Prostate gland (tissue), 2 donors: ENCODE results near the gene ACE. TPM values are rescaled to one million over a fixed set of nuclear protein-coding genes. Genes with fewer than 3 reads are reported as not detected.

Source experiments
- DNase-seq: peaks from one replicate; pipeline ENCODE4 v3.0.0-alpha.2; 2019; ENCODE audit warnings: low spot score
- H3K27ac ChIP-seq, 2 donors: fragments of 200-600 bp; sonication (generic); 2 replicates each; pipeline ENCODE4 v1.5.1; 2017 to 2019
- H3K27me3 ChIP-seq: fragments of 200-600 bp; sonication (generic); replicated peaks from 2 replicates; pipeline ENCODE4 v1.5.1; 2019; ENCODE audit not compliant: insufficient read depth
- H3K36me3 ChIP-seq, 2 donors: fragments of 200-600 bp; sonication (generic); 1 replicate in 1 of 2; 2 replicates in 1 of 2; pipeline versions ENCODE4 v1.5.1 to v1.8.1; 2017 to 2019
- H3K4me1 ChIP-seq: fragments of 200-600 bp; sonication (generic); replicated peaks from 2 replicates; pipeline ENCODE4 v1.5.1; 2019
- H3K4me3 ChIP-seq, 2 donors: fragments of 200-600 bp; sonication (generic); 2 replicates each; pipeline ENCODE4 v1.5.1; 2017 to 2019
- H3K9me3 ChIP-seq: fragments of 200-600 bp; sonication (generic); 2 replicates; pipeline ENCODE4 v1.5.1; 2017
- POLR2A ChIP-seq: fragments of 450-650 bp; IDR thresholded peaks from one replicate; pipeline ENCODE4 v1.6.1; 2016; ENCODE audit warnings: antibody characterized with exemption, mild to moderate bottlenecking
- POLR2AphosphoS5 ChIP-seq: sonication (generic); formaldehyde crosslinking; IDR thresholded peaks from one replicate; pipeline ENCODE4 v1.6.1; 2017; ENCODE audit warnings: antibody characterized with exemption
- WGBS: methylation state at CpG from one replicate; pipeline ENCODE4 v1.1.5; 2018; 5-methylcytosine and 5-hydroxymethylcytosine counted together
- intact Hi-C: fragments of 100-400 bp; cut with DNase I; formaldehyde crosslinking; loops from one replicate; pipeline ENCODE4 v1.14.2; 2022
- total RNA-seq, 2 donors: library from RNA; depleted of rRNA; stranded (reverse); fragments of >200 nt; gene quantifications; one replicate each; pipeline ENCODE4 v1.1.0, GENCODE V29; 2016
- TF ChIP-seq, protein P1 (sequence below), 4 experiments: fragments of 200-600 bp in 2 of 4; fragments of 450-650 bp in 2 of 4; sonication (generic) in 2 of 4; IDR thresholded peaks; 1 replicate in 3 of 4; 2 replicates in 1 of 4; pipeline ENCODE4 v1.5.1; 2016 to 2019; ENCODE audit warnings: antibody characterized with exemption in 4 of 4, mild to moderate bottlenecking in 2 of 4, moderate library complexity in 2 of 4

ACE gene
- total RNA-seq, 2 donors from 2014 or later: 42.8 to 54.6 TPM

GRCh38 chr17:63490329-63490728, 13.5 kb downstream of the ACE start:
- Histone ChIP-seq H3K4me1 (no peaks in the 10 kb centered on the region), H3K36me3 (no peaks in the 10 kb centered on the region), H3K27me3 (no peaks in the 10 kb centered on the region), H3K9me3 (no peaks in the 10 kb centered on the region), H3K4me3 (no peak overlapping the region), H3K27ac (no peak overlapping the region)
- intact Hi-C loops: no loop called here
- WGBS: 35% methylated on average over 10 of the region's 10 CpGs
- no peak for TF ChIP-seq POLR2A
- TF ChIP-seq, protein P1, sequence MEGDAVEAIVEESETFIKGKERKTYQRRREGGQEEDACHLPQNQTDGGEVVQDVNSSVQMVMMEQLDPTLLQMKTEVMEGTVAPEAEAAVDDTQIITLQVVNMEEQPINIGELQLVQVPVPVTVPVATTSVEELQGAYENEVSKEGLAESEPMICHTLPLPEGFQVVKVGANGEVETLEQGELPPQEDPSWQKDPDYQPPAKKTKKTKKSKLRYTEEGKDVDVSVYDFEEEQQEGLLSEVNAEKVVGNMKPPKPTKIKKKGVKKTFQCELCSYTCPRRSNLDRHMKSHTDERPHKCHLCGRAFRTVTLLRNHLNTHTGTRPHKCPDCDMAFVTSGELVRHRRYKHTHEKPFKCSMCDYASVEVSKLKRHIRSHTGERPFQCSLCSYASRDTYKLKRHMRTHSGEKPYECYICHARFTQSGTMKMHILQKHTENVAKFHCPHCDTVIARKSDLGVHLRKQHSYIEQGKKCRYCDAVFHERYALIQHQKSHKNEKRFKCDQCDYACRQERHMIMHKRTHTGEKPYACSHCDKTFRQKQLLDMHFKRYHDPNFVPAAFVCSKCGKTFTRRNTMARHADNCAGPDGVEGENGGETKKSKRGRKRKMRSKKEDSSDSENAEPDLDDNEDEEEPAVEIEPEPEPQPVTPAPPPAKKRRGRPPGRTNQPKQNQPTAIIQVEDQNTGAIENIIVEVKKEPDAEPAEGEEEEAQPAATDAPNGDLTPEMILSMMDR (IDR thresholded peaks at IDR 0.05): no peak
- TF ChIP-seq POLR2AphosphoS5: no peak
- no peak for DNase-seq

GRCh38 chr17:63490858-63491400, 14.1 kb downstream of the ACE start:
- DNase-seq: no peak
- H3K27ac ChIP-seq: no peak overlapping the region
- intact Hi-C loops: no loop called here
- H3K27me3 ChIP-seq: no peaks in the 10 kb centered on the region
- no peaks in the 10 kb centered on the region for H3K9me3 ChIP-seq
- H3K36me3 ChIP-seq: no peaks in the 10 kb centered on the region
- no peak overlapping the region for H3K4me3 ChIP-seq
- H3K4me1 ChIP-seq: no peaks in the 10 kb centered on the region
- TF ChIP-seq POLR2A: no peak
- no peak for TF ChIP-seq POLR2AphosphoS5
- TF ChIP-seq, protein P1 (IDR thresholded peaks at IDR 0.05): no peak
- WGBS: 85% methylated on average over 22 of the region's 22 CpGs

GRCh38 chr17:63491413-63491812, 14.6 kb downstream of the ACE start:
- WGBS: 88% methylated on average over 8 of the region's 8 CpGs
- TF ChIP-seq, protein P1 (IDR thresholded peaks at IDR 0.05): no peak
- TF ChIP-seq POLR2AphosphoS5: no peak
- no peak for TF ChIP-seq POLR2A
- intact Hi-C loops: no loop called here

DNA sequence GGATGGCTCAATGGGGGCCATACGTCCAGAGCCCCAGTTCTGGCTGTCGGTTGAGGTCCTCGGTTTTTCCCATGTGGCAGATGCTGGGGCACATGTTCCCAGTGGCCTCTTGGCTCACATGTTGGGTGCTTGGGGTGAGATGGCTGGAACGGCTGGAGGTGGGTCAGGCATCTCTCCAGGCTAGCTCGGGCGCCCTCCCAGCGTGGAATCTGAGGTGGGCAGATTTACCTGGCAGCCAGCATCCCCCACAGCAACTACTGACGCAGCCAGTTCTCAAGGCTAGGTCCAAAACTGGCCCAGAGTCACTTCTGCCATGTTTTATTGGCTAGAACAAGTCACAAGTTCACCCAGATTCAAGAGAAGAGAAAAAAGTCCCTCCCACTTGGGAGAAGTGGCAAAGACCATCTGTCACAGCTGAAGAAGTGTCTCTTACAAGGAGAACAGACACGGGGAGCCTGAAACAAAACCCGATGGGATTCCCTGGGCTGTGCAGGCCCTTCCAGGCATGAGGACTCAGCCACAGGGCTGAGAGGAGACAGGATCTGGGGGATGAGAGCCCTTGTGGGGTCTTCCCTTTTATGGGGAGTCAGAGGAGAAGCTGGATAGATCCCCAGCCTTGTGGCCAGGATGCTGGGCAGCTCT, 15.2 kb downstream of the ACE start:
- WGBS: 73% methylated on average over 9 of the region's 10 CpGs
- no peaks in the 10 kb centered on the region for H3K9me3 ChIP-seq
- DNase-seq: no peak
- no peaks in the 10 kb centered on the region for H3K4me1 ChIP-seq
- no peaks in the 10 kb centered on the region for H3K36me3 ChIP-seq
- no peaks in the 10 kb centered on the region for H3K27me3 ChIP-seq
- no peak overlapping the region for H3K27ac ChIP-seq
- TF ChIP-seq, protein P1 (IDR thresholded peaks at IDR 0.05): no peak
- TF ChIP-seq POLR2AphosphoS5 (no peak), POLR2A (no peak)
- no peak overlapping the region for H3K4me3 ChIP-seq
- intact Hi-C loops: no loop called here

More at GRCh38 chr17:63491413-63491812, 14.6 kb downstream of the ACE start:
- Histone ChIP-seq H3K4me3 (no peak overlapping the region), H3K27ac (no peak overlapping the region), H3K36me3 (no peaks in the 10 kb centered on the region), H3K9me3 (no peaks in the 10 kb centered on the region), H3K4me1 (no peaks in the 10 kb centered on the region), H3K27me3 (no peaks in the 10 kb centered on the region)
- DNase-seq: no peak

GRCh38 chr17:63492940-63493339, 16.1 kb downstream of the ACE start:
- no peaks in the 10 kb centered on the region for H3K9me3 ChIP-seq
- DNase-seq: no peak
- no peaks in the 10 kb centered on the region for H3K36me3 ChIP-seq
- TF ChIP-seq, protein P1 (IDR thresholded peaks at IDR 0.05): no peak
- TF ChIP-seq POLR2AphosphoS5 (no peak), POLR2A (no peak)
- H3K27me3 ChIP-seq: no peaks in the 10 kb centered on the region
- no peaks in the 10 kb centered on the region for H3K4me1 ChIP-seq
- intact Hi-C loops: no loop called here
- 90% methylated on average over 6 of the region's 6 CpGs for WGBS
- H3K4me3 ChIP-seq: no peak overlapping the region
- H3K27ac ChIP-seq: no peak overlapping the region
